Smooth muscle cell (in vitro differentiated cells): ENCODE results near the gene SEMA5A. TPM values are rescaled to one million over a fixed set of nuclear protein-coding genes. Genes with fewer than 3 reads are reported as not detected.

Experiments
- DNase-seq: peaks from one replicate; lab custom pipeline; 2025; ENCODE audit not compliant: unreplicated experiment; lab: John Stamatoyannopoulos, UW
- H2AFZ ChIP-seq: fragments of 200-600 bp; sonication (generic); 2 replicates; pipeline ENCODE4 v1.6.0; 2016; ENCODE audit warnings: antibody characterized with exemption, low read depth, mild to moderate bottlenecking
- H3F3A ChIP-seq: fragments of 200-600 bp; sonication (generic); 2 replicates; pipeline ENCODE4 v1.6.0; 2017; ENCODE audit warnings: antibody characterized with exemption, low read depth
- H3K27ac ChIP-seq: fragments of 200-600 bp; sonication (generic); 2 replicates; pipeline ENCODE4 v1.5.1; 2016; ENCODE audit warnings: low read depth, mild to moderate bottlenecking
- H3K27me3 ChIP-seq: fragments of 200-600 bp; sonication (generic); 2 replicates; pipeline ENCODE4 v1.6.1; 2016; ENCODE audit warnings: low read depth, mild to moderate bottlenecking
- H3K36me3 ChIP-seq: fragments of 200-600 bp; sonication (generic); 2 replicates; pipeline ENCODE4 v1.5.1; 2016; ENCODE audit warnings: low read depth
- H3K4me1 ChIP-seq: fragments of 200-600 bp; sonication (generic); 2 replicates; pipeline ENCODE4 v1.5.1; 2016; ENCODE audit warnings: low read depth
- H3K4me2 ChIP-seq: fragments of 200-600 bp; sonication (generic); 2 replicates; pipeline ENCODE4 v1.6.0; 2016; ENCODE audit warnings: mild to moderate bottlenecking
- H3K4me3 ChIP-seq: fragments of 200-600 bp; sonication (generic); 2 replicates; pipeline ENCODE4 v1.5.1; 2016; ENCODE audit warnings: mild to moderate bottlenecking
- H3K79me2 ChIP-seq: fragments of 200-600 bp; sonication (generic); 2 replicates; pipeline ENCODE4 v1.6.0; 2016; ENCODE audit warnings: low read depth, mild to moderate bottlenecking
- H3K9ac ChIP-seq: fragments of 200-600 bp; sonication (generic); 2 replicates; pipeline ENCODE4 v1.6.0; 2016; ENCODE audit warnings: low read depth
- H3K9me3 ChIP-seq: fragments of 200-600 bp; sonication (generic); replicated peaks from 2 replicates; pipeline ENCODE4 v1.5.1; 2016; ENCODE audit warnings: low read depth
- H4K20me1 ChIP-seq: fragments of 200-600 bp; sonication (generic); 2 replicates; pipeline ENCODE4 v1.6.0; 2016; ENCODE audit warnings: low read depth
- WGBS: methylation state at CpG from one replicate; pipeline ENCODE4 v1.1.7; 2016; ENCODE audit warnings: low lambda C conversion rate; 5-methylcytosine and 5-hydroxymethylcytosine counted together
- polyA plus RNA-seq: library from polyadenylated mRNA; unstranded; fragments of >200 nt; fragmentation: Nextera tagmentation; extraction: Ambion mirVana; gene quantifications from 2 replicates; pipeline ENCODE4 v1.2.1, GENCODE V29; 2016
- total RNA-seq: library from RNA; depleted of rRNA; stranded (reverse); fragments of >200 nt; gene quantifications from 2 replicates; pipeline ENCODE4 v1.2.3, GENCODE V29; 2014
- TF ChIP-seq, protein P1 (sequence below): fragments of 200-600 bp; sonication (generic); IDR thresholded peaks from 2 replicates; pipeline ENCODE4 v1.5.1; 2017; ENCODE audit warnings: borderline replicate concordance, mild to moderate bottlenecking, antibody characterized with exemption; ENCODE audit not compliant: insufficient read depth, poor library complexity, severe bottlenecking

Gene SEMA5A
- total and polyA plus RNA-seq, 2 experiments from 2014 or later: 21.6 to 65.1 TPM

DNA sequence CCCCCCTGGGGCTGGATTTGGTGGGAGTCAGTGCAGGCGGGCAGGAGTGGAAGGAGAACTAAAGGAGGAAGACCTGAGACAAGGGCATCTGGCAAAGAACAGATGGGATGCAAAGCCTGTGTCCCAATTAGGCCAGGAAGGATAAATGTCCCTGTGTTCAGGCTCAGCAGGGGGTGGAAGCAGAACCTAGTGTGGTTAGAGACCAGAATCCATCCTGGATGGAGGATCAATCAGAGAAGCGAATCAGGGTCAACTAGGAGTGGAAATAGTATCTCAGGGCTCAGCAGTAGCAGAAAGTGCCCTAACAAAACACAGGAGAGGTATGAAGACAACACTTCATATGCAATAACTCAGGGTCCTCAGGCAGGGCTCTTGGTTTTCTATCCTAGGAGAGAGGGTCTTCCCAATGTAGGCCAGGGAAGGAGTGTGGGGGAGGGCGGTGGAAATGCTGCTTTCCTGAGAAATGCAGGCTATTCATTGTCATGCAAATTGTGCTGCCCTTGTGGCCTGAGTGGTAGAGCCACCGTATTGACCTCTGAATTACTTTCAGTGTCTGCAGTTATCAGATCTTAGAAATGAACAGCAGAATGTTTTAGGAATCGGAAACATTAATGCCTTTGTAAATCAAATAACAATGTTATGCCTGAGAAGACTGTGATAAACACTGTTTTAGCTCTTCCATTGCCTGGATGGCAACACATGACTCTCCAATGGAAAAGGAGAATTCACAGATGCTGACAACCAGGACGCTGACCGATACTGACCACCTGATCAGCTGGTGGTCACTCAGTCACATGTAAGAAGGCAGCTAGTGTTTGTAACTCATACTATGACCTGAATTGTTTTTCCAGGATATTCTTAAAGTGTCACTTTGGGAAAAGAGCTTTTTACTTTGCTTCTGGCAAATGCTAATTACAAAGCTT lies 323.6 kb downstream of the SEMA5A start:
- DNase-seq: no peak
- WGBS: 82% methylated on average over 7 of the region's 7 CpGs
- Histone ChIP-seq H3K9me3 (no peaks in the 10 kb centered on the region), H3K4me3 (no peak overlapping the region), H3K4me2 (no peak overlapping the region), H3F3A (no peaks in the 10 kb centered on the region), H3K79me2 (no peaks in the 10 kb centered on the region), H3K9ac (no peak overlapping the region), H4K20me1 (no peaks in the 10 kb centered on the region), H3K27ac (no peak overlapping the region), H2AFZ (no peak overlapping the region), H3K4me1 (no peaks in the 10 kb centered on the region), H3K36me3 (no peaks in the 10 kb centered on the region), H3K27me3 (no peaks in the 10 kb centered on the region)
- TF ChIP-seq, protein P1, sequence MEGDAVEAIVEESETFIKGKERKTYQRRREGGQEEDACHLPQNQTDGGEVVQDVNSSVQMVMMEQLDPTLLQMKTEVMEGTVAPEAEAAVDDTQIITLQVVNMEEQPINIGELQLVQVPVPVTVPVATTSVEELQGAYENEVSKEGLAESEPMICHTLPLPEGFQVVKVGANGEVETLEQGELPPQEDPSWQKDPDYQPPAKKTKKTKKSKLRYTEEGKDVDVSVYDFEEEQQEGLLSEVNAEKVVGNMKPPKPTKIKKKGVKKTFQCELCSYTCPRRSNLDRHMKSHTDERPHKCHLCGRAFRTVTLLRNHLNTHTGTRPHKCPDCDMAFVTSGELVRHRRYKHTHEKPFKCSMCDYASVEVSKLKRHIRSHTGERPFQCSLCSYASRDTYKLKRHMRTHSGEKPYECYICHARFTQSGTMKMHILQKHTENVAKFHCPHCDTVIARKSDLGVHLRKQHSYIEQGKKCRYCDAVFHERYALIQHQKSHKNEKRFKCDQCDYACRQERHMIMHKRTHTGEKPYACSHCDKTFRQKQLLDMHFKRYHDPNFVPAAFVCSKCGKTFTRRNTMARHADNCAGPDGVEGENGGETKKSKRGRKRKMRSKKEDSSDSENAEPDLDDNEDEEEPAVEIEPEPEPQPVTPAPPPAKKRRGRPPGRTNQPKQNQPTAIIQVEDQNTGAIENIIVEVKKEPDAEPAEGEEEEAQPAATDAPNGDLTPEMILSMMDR: no peak

DNA sequence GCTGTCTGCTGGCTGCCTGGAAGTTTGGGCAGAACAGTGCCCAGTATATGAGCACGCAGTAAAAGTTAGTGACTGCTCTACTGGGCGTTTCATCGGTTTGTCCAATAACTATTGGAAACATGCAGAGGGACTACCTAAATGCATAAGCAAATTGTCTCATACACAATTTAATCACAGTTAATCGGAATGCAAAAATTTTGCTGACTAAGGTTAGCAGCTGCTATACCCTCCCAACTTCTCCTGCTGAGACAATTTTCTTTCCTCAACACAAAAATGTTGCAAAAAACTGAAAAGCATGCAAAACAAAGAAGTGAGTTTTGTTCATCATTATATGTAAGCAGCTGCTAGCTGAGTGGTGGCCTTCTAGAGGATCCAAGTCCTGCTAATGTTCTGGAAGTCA lies 327.5 kb downstream of the SEMA5A start:
- no peaks in the 10 kb centered on the region for H3K9me3 ChIP-seq

DNA sequence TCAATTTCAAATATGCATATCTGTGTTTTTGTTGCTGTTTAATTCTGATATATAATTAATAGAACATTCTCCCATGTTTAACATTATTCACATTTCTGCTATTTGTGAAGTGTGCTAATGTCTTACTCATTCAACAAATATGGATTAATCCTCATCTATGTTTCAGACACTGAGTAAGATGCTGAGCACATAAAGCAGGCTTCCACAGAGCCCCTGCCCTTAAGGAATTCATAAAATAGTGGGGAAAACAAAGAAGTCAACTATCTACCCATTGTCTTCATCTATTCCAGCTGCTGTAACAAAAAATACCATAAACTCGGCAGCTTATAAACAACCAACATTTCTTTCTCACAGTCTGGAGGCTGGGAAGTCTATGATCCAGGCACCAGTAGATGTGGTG lies 333.3 kb downstream of the SEMA5A start:
- no peak overlapping the region for H3K4me2 ChIP-seq
- no peaks in the 10 kb centered on the region for H3K9me3 ChIP-seq
- no peak for DNase-seq
- no peaks in the 10 kb centered on the region for H4K20me1 ChIP-seq
- no peaks in the 10 kb centered on the region for H3K79me2 ChIP-seq
- H3K4me1 ChIP-seq: no peaks in the 10 kb centered on the region
- peak overlapping the region; percentile 6 for H3K27ac ChIP-seq
- 75% methylated on average over 1 of the region's 1 CpG for WGBS
- H3K9ac ChIP-seq: no peak overlapping the region
- H3F3A ChIP-seq: peaks cover 5% of the 10 kb centered on the region
- H3K36me3 ChIP-seq: no peaks in the 10 kb centered on the region
- H3K4me3 ChIP-seq: no peak overlapping the region
- TF ChIP-seq, protein P1: no peak
- H3K27me3 ChIP-seq: no peaks in the 10 kb centered on the region
- H2AFZ ChIP-seq: no peak overlapping the region

More for the DNA sequence above, 327.5 kb downstream of the SEMA5A start:
- TF ChIP-seq, protein P1: no peak
- no peak overlapping the region for H3K9ac ChIP-seq
- no peaks in the 10 kb centered on the region for H3K36me3 ChIP-seq
- no peaks in the 10 kb centered on the region for H3K27me3 ChIP-seq
- H2AFZ ChIP-seq: no peak overlapping the region
- H4K20me1 ChIP-seq: no peaks in the 10 kb centered on the region
- no peaks in the 10 kb centered on the region for H3F3A ChIP-seq
- WGBS: 86% methylated on average over 4 of the region's 4 CpGs
- no peak overlapping the region for H3K4me2 ChIP-seq
- H3K4me3 ChIP-seq: no peak overlapping the region
- no peak overlapping the region for H3K27ac ChIP-seq
- DNase-seq: no peak
- H3K4me1 ChIP-seq: no peaks in the 10 kb centered on the region
- H3K79me2 ChIP-seq: no peaks in the 10 kb centered on the region
